GM10248 (cell line): ENCODE measurements around the gene ZNF646.

Experiments
- CTCF ChIA-PET: fragments of 300-600 bp; sonication (Branson Sonifier 250); formaldehyde crosslinking; extraction: SDS; loops from one replicate; lab custom pipeline; 2021; ENCODE audit warnings: antibody characterized with exemption; lab: Yijun Ruan, JAX
- POLR2A ChIA-PET: fragments of 350-650 bp; sonication (Branson Sonifier 250); formaldehyde crosslinking; extraction: SDS; loops from one replicate; lab custom pipeline; 2020; ENCODE audit warnings: antibody characterized with exemption; lab: Yijun Ruan, JAX
- DNase-seq: peaks from one replicate; pipeline ENCODE4 v3.0.0; 2012; ENCODE audit errors: extremely low spot score
- TF ChIP-seq, protein P1 (sequence below): IDR thresholded peaks from 2 replicates; pipeline ENCODE4 v1.5.1; 2012; ENCODE audit warnings: mild to moderate bottlenecking, low read depth; ENCODE audit errors: extremely low read depth, missing control alignments, control extremely low read depth

The ZNF646 gene

DNA sequence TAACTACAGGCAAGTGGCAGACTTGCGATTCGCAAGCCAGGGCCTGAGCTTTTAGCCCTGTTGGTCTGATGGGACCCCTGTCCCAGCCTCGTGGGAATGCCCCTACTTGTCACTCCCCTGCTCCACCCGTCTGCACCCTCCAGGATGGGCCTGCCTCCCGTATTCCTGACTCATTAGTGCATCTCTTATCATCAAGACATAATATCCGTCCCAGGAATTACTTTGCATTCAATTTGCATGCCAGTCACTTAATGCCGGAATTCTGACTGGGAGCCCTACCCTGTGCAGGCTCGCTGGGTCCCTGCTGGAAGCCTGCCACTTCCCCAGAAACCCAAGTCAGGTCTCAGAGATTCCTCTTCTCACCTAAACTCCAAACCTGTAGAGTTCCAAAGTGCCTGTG, 11.2 kb downstream of the ZNF646 start:
- TF ChIP-seq, protein P1, sequence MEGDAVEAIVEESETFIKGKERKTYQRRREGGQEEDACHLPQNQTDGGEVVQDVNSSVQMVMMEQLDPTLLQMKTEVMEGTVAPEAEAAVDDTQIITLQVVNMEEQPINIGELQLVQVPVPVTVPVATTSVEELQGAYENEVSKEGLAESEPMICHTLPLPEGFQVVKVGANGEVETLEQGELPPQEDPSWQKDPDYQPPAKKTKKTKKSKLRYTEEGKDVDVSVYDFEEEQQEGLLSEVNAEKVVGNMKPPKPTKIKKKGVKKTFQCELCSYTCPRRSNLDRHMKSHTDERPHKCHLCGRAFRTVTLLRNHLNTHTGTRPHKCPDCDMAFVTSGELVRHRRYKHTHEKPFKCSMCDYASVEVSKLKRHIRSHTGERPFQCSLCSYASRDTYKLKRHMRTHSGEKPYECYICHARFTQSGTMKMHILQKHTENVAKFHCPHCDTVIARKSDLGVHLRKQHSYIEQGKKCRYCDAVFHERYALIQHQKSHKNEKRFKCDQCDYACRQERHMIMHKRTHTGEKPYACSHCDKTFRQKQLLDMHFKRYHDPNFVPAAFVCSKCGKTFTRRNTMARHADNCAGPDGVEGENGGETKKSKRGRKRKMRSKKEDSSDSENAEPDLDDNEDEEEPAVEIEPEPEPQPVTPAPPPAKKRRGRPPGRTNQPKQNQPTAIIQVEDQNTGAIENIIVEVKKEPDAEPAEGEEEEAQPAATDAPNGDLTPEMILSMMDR = no peak
- no peak for DNase-seq
- POLR2A ChIA-PET = interaction anchor here (0.5 to 0.9 kb wide), 4 partner anchors 38 to 333 kb away, joined by 3 to 5 read pairs (median 4); no protein-coding TSS in a partner anchor
- CTCF ChIA-PET = interaction anchor here (1.2 to 1.5 kb wide), 2 partner anchors 7 to 143 kb away, joined by 3 read pairs; no protein-coding TSS in a partner anchor

DNA sequence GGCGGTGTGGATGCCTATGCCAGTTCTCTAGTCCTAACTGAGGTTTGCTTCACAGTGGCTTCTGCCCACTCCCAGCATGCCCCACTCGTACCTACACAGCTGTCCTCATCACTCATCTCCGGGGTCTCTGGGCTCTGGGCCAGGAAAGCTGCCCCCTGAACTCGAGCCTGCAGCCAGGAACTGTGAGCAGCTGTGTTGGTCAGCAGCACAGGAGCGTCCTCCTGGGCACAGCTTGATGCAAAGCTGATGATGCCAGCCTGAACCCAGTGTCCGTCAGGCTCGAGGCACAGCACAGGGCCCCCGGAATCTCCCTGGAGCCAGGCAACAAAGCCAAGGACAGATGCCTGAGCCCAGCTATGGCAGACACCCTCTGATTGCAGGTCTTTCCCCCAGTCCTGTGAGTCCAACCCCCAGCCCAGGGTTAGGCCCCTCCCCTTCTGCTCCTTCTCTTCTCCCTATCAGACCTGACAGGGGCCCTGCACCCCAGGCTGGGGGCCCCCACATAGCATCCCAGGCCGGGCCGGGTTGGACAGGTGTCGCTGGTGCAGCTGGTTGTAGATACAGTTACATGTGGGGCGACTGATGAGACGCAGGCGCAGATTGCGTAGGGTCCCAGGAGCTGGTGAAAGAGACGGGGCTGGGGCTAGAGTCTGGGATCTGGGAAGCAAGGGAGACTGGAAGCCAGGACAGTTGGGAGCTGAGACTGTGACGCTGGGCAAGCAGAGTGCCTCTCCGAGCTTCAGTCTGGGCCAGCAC, 11.8 kb downstream of the ZNF646 start:
- ChIA-PET POLR2A (interaction anchor here (0.5 to 1.7 kb wide), 4 partner anchors 12 to 95 kb away, joined by 3 to 4 read pairs (median 4); partner anchors contain the start of genes ZNF646 and ZNF668), CTCF (interaction anchor here (1.2 kb wide), 1 partner anchor 8 kb away, joined by 3 read pairs; no protein-coding TSS in a partner anchor)
- TF ChIP-seq, protein P1 = no peak
- DNase-seq = no peak

DNA sequence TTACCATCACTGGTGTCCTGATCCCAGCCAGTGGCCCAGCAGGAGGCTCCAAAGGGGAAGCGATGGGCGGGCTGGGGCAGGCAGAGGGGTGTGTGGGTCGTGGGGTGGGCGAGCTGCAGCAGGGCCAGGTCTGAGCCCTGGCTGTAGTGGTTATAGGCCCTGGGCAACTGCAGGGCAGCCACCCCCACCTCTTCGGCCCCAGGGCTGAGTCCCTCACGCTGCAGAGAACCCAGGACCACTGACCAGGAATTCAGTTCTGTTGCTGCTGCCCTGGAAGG, 12.3 kb downstream of the ZNF646 start:
- no peak for DNase-seq
- TF ChIP-seq, protein P1 = no peak
- POLR2A ChIA-PET = interaction anchor here (1.7 kb wide), 1 partner anchor 13 kb away, joined by 4 read pairs; the partner anchor contains the start of genes ZNF646 and ZNF668
- CTCF ChIA-PET = interaction anchor here (1.2 kb wide), 1 partner anchor 9 kb away, joined by 3 read pairs; no protein-coding TSS in a partner anchor

DNA sequence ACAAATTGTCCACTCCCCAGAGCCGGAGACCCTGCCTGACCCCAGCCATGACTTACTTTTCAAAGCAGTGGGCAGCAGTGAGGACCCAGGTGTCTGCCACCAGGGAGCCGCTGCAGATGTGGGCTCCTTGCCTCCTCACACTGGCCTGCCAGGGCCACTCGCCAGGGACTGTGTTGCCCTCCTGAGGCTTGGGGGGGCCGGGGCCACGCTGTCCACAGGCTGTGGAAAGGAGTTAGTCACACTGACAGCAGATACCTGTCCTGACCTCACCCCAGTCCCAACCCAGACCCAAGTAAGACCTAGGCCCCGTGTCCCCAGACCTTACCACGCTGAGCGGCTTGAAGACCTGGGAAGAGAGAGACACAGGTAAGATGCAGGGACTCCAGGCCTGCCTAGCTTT, 13.3 kb downstream of the ZNF646 start:
- DNase-seq = no peak
- ChIA-PET CTCF (no interaction called here), POLR2A (interaction anchor here (1.7 kb wide), 1 partner anchor 14 kb away, joined by 4 read pairs; the partner anchor contains the start of genes ZNF646 and ZNF668)
- TF ChIP-seq, protein P1 = no peak

DNA sequence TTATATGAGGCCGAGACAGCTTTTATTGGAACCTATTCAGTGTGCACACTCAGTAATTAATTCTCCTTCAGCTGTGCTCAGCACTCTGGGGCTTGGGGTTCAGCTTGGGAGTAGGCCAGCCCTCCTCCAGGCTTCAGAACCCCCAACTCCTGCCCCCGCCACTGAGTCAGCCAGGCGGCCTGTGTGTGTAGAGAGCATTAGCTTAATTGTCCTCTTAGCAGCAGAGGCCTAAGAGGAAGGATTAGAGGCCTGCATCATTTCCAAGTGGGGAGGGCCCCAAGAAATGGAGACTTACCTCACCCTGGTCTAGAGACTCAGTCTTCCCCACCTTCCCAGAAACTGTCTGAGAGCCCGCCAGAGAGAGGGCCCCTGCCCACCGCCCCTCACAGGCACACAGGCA, 13.7 kb downstream of the ZNF646 start:
- TF ChIP-seq, protein P1 = no peak
- no peak for DNase-seq
- POLR2A ChIA-PET = no interaction called here
- CTCF ChIA-PET = no interaction called here

DNA sequence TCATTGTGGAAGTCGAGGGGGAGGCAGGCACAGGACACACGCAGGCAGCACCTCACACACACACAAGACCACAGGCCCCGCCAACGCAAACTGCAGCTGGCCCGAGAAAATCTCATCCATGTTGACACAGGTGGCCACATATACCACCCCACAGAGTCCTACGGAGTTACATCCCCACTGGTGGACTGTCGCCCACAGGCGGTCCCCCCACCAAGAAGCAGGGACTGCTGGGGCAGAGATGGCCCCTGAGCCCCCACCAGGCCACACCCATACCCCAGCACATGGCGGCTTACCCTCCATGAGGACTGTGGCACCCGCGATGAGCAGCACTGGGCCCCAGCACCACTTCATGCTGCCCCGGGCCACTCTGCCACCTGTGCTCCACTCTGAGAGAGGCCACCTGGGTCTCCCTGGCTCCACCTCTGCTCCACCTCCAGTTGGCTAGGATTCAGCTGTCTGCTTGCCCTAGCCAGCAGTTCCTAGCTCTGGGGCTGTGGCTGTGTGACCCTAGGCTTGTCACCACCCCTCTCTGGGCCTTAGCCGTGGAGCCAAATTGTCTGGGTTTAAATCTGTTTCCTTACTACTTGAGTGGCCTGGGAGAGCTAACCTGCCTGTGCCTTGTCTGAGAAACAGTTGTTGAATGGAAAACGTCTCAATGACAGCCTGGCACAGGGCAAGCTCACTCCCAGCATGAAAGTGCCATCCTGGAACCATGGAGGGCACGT, 14.4 kb downstream of the ZNF646 start, which contains the start of gene PRSS53:
Gene PRSS53, minus strand, starts transcription at position 485 of the 725 bp plus-strand sequence. Its CDS starts 134 bp downstream, at position 351.
- TF ChIP-seq, protein P1 = no peak
- CTCF ChIA-PET = no interaction called here

More for the DNA sequence above, 14.4 kb downstream of the ZNF646 start, which contains the start of gene PRSS53:
- POLR2A ChIA-PET = no interaction called here
- no peak for DNase-seq
